C4-2B (cell line): ENCODE measurements around the gene AGO4.
"Not testable (repeated sequence)": the region's sequence is repeated elsewhere in the genome, so short reads cannot be mapped to it uniquely, and the experiment has no call there.

Experiments used
- CTCF ChIP-seq: fragments of 450-650 bp; conservative IDR thresholded peaks from 2 replicates; pipeline ENCODE4 v1.5.1; 2017; ENCODE audit warnings: mild to moderate bottlenecking
- ZFX ChIP-seq: fragments of 450-650 bp; IDR thresholded peaks from 2 replicates; pipeline ENCODE4 v1.6.1; 2017

DNA sequence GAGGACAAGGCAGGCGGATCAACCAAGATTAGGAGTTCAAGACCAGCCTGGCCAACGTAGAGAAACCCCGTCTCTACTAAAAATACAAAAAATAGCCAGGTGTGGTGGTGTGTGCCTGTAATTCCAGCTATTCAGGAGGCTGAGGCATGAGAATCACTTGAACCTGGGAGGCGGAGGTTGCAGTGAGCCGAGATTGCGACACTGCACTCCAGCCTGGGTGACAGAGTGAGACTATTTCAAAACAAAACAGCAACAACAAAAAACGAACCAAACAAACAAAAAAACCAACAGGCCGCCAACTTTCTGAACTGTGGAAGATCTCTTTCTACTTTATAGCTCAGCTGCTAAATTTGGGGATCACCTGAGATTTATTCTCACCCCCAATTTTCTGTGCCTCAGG, 23.5 kb upstream of the AGO4 start:
- TF ChIP-seq CTCF, ZFX: not testable (repeated sequence)
